T-helper 2 cell (primary cell): ENCODE data around the gene CENPQ.

Experiments used
- DNase-seq, 5 experiments: peaks; one replicate each; pipeline versions ENCODE4 v3.0.0 to v3.0.0-alpha.2; 2012 to 2022

CENPQ gene

DNA sequence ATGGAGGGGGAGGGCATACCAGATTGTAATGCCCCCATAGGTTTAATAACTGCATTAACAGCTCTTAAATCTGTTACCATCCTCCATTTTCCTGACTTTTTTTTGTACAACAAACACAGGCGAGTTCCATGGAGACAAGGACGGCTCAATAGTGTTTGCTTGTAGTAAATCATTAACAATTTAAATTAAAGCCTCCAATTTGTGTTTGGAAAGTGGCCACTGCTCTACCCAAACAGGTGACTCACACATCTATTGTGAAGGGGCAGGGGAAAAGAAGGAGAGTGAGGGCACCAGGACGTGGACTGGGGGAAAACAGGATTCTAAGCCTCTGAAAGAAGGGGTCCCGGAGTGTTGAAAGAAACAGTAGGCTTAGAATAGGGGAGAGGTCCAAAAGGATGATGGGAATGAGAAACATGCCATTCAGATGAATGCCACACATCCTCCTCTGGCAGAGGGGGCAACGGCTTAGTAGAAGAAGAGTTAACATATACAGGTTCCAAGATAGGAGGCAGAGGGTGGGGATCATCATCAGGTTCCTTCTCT is 43.5 kb downstream of the CENPQ start:
- no peak for DNase-seq

DNA sequence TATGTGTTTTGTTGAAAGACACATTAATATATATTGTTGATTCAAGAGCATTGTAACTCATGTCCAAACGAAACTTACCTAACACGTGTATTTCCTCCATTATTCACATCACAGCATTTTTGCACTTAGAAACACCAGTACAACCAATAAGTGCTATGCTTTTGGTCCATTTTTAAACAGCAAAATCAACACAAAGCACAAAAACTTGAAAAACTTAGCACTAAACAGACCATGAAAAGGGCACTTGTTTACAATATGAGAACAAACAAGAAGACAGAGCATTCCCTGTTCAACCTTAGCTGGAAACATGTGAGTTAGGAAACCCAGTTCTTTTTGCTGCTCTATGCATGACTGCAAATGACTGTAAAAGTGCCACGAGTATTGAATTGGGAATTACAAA is 46.2 kb downstream of the CENPQ start:
- no peak for DNase-seq

DNA sequence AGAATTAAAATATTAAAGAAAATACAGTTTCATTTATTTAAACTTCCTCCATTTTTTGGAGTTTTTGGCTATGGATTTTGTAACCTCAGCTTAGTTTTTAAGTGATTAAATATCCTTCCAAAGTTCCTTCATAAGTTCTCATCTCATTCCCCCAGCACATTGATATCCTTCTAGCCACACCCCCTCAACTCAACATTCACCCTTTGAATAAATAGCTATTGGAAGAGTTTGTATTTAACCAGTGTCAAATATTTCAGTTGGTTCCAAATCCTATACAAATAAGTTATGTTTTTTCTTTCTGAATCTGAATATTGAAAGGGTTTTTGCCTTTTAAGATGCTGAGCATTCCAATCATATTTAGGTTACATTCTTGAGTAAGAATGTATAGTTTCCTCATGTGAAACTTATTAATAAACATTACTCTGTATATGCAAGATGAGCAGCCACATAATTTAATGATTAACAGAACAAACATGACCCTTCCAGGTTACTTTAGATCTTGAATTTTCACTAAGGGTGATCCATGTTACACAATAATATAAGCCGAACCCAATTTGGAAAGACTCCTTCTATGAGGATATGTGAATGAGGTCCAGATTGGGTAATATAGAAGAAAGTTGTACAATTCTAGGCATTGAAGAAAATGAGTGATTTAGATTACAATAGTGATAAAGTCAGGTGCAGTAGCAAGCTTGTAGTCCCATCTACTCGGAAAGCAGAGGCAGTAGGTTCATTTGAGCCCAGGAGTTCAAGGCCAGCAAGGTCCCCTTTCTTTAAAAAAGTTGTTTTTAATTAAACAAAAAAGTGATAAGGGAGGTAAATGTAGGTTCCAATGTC is 50.2 kb downstream of the CENPQ start:
- no peak for DNase-seq

DNA sequence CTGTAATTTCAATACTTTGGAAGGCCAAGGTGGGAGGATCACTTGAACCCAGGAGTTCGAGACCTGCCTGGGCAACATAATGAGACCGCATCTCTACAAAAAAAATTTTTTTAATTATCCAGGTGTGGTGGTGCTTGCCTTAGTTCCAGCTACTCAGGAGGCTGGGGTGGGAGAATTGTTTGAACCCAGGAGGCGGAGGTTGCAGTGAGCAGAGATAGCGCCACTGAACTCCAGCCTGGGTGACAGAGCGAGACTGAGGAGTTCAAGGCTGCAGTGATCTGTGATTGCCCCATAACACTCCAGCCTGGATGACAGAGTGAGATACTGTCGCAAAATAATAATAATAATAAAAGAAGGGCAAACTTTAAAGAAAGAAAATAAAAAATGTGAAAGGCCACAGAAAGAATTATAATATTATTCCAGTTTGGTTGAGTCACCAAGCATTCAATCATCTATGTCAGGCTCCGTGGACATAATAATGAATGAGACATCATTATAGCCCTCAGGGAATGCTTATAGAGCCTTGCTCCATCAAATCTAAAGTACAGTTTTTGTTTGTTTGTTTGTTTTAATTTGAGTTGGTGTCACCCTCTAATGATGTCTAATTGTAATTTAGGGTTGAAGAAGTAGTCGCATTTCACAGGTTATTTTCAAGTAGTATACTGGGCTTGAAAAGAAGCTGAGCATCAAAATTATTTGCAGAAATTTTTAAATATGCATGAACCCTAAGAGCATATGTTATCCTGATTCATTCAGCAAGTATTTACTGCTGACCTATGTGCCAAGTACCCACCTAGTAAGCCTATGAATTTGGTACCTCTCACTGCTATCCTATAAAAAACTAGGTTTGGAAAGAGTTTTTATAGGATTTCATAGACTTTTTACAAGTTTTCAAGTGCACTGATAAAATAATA is 51.7 kb downstream of the CENPQ start:
- DNase-seq = no peak

DNA sequence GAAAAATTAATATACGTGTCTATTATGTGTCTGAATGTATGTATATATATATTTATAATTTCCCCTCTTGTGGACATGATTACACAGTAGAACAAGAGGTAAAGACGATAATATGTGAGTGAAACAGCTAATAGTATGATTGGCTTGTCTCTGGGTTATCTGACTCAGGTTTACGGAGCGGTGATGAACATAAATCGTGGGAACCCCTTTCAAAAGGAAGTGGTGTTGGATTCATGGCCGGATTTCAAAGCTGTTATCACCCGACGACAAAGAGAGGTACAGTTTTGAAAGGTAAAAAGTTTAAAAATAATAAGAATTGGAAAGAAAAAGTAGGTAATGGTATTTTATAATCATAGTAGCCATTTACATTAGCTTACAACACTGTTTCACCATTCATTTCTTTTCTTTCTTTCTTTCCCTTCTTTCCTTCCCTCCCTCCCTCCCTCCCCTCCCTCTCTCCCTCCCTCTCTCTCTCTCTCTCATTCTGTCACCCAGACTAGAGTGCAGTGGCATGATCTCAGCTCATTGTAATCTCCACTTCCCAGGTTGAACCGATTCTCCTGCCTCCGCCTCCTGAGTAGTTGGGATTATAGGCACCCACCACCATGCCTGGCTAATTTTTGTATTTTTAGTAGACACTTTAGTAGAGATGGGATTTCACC is 52.4 kb downstream of the CENPQ start:
- no peak for DNase-seq

DNA sequence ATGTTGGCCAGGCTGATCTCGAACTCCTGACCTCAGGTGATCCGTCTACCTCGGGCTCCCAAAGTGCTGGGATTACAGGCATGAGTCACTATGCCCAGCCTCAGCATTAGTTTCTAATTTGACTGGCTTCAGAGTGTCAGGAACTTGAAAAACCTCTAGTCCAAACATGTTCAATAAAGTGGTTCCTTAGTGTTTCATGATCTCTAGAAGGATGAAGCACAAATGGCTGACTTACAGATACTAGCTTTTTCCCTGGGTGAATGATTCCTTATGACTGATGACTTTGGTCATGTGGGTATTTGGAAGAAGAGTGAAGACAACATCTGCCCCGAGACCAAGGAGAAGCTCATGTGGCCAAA is 53.0 kb downstream of the CENPQ start:
- DNase-seq = no peak

DNA sequence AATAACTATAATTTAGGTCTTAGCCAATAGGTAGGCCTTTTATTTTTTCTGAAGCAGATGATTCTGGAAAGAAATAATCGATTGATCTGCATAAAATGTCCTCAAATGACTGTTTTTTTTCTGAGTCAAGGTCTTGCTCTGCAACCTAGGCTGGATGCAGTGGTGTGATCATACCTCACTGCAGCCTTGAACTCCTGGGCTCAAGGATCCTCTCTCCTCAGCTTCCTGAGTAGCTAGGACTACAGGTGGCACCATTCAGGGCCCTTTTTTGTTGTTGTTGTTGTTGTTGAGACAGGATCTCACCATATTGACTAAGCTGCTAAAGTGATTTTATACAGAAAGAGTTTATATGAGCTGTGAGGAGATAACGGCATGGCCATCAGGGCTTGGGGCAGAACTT is 54.7 kb downstream of the CENPQ start:
- DNase-seq = no peak

DNA sequence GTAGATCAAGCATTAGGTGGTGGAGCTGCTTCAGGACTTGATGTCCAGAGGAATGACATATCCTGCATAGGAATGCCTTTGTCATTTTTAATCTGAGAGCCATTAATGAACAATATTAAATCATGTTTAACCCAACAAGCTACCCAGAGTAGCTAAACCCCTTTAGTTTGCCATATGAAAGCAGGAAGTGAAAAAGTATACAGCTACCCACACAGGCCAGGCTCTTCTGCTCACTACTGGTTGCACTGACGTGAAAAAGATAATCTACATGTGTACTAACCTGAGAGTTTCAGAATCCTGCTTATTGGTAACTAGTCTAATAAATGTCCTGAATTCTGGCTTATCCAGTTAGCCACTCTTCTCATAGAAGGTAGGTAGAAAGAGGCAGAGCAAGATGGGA is 56.5 kb downstream of the CENPQ start:
- no peak for DNase-seq

DNA sequence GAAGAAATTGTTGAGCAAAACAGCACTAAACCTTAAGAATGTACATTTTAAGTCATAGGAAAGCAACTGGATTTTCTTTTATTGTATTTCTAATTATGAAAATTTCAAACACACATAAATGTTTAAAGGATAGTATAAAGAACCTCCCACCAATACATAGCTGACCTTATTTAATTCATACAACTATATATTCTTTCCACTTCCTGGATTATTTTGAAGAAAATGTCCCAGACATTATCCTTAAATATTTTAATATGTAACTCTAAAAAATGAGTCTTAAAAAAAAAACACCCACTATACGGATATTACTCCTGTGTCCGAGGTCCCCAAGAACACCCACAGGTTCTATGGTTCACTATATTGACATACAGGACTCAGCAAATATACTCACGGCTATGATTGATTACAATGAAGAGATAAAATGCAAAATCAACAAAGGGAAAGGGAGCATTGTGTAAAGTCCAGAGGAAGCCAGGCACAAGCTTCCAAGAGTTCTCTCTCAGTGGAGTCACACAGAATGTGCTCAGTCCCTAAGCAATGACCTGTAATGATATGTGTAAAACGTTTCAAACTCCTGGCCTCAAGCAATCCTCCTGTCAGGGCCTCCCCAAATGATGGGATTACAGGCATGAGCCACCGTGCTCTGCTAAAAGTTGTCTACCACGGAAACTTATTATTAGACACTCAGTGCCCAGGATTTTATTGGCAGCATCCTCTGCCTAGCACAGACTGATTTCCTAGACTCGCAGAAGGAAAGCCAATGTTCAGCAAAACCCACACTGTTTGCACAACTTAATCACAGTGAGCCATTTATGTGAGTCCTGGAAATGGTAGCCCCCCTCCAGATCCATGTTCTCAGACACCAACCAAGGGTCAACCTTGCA is 59.8 kb downstream of the CENPQ start:
- no peak for DNase-seq

DNA sequence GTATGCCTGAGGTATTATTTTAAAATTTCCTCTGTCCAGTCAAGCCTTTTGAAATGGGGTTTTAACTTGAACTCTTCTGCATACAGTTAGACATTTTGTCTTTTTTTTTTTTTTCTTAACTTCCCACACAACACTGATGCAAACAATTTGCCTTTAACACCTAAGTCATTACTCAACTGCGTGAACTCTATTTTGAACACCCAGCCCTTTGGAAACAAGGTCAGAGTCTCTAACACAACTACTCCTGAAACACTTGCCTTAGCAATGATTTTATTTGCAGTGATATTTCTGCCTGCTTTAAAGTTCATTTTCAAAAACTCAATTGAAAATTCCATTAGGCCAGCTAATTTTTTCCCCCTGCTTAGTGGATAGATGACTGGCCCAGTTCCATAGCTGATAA is 60.7 kb downstream of the CENPQ start:
- no peak for DNase-seq

DNA sequence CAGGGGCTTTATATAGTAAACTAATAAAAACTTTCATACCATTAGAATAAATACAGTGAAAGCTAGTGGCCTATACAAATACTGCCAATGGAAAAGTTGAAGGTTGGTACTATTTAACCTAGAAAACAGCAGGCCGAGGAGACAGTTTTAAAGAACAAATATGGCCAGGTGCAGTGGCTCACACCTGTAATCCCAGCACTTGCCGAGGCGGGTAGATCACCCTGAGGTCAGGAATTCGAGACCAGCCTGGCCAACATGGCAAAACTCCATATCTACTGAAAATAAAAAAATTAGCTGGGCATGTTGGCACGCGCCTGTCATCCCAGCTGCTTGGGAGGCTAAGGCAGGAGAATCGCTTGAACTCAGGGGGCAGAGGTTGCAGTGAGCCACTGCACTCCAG is 61.4 kb downstream of the CENPQ start:
- DNase-seq = no peak

DNA sequence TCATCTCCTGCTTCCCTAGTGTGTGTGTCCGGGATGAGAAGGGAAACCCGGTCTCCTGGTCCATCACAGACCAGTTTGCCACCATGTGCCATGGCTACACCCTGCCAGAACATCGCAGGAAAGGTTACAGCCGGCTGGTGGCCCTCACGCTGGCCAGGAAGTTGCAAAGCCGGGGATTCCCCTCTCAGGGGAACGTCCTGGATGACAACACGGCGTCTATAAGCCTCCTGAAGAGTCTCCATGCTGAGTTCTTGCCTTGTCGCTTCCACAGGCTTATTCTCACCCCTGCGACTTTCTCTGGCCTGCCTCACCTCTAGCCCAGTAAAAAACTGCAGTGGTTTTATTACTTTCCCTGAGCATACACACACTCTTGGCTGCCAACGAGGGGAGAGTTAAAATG is 63.4 kb downstream of the CENPQ start:
- no peak for DNase-seq

DNA sequence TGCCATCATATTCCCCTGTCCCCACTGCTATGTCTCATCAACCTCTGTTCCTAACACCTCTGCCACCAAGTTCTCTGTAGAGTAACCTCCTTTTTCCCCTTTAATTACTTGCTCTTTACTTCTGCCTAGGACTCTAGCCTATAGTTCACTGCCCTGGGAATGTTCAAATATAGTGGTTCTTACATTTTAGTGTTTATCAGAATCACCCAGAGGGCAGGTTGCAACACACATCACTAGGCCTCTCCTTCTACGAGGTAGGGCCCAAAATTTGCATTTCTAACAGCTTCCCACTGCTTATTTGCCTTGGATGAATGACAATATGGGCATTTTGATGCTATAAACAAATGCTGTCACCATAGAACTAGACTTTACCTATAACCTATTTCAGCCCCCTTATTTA is 64.2 kb downstream of the CENPQ start:
- DNase-seq = no peak

DNA sequence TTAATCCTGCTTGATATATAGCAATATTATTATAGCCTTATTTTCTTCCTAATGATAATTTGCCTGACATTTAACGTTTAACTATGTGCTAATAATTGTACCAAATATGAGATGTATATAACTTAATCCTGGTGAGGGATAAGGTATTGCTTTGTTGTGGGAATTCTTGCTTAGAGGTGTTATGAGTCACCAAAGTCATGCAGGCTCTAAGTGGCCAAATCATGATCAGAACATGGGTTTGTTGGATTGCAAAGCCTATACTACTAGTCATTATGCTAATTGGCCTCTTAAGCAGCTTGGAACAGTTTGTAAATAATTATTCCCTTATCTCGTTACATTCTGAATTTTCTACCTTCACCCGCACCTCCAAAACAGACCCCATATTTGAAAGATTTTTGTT is 65.4 kb downstream of the CENPQ start:
- DNase-seq = no peak

DNA sequence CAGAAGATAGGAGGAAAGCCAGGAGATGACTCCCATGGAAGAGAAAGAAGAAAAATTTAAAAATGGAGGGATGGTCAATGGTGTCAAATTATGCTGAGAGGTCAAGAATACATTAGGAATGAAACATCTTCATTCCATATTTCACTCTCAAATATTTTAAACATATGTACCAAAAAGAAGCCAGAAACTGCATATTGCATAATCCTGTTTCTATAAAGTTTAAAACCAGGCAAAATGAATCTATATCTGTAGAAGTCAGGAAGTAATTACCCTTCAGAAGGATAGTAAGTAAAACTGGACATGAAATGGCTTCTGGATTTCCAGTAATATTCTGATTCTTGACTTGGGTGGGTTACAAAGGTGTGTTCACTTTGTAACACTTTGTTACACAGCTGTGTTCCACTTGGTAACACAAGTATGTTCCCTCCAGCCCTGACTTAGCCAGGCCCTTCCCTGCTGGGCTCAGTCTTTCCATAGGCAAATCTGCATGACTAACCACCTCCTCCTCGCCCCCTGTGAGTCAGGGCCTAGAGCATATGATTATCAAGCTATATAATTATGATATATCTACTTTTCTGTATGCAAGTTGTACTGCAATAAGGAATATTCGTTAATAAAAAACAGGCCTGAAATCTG is 67.1 kb downstream of the CENPQ start:
- no peak for DNase-seq

DNA sequence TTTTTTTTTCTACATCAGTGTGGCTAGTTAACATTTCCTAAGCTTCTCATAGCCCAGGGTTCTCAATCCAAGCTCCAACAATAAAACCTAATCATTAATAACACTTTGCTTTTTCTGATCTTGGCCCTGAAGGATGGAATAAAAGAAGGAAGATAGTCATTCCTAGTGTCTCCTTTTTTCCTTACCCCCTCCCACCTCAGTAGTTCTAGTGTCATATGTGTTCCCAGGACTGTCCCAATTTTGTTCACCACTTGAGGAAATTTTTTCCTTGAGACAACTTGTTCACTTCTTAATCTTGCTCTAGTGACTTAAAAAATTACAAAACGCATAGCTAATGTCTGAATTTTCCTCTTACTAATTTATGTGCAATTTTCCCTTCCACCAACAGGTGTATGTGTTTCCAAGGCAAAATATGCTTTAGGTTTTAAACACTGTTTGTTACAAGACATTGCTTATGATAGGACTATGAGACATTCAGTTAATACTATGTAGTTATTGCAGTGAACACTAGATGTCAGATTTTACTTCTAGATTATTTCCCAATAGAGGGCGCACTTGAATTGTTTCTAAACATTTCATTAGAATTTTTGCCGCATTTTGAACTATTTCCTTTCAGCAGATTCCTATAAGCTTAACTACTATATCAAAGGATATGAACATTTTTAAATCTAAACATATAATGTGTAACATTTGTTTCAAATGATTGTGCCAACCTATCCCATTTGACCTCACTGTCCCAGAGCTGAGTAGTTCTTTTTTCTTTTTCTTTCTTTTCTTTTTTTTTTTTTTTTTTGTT is 68.8 kb downstream of the CENPQ start:
- peak in 1 of 5 experiments; percentile 43 for DNase-seq

DNA sequence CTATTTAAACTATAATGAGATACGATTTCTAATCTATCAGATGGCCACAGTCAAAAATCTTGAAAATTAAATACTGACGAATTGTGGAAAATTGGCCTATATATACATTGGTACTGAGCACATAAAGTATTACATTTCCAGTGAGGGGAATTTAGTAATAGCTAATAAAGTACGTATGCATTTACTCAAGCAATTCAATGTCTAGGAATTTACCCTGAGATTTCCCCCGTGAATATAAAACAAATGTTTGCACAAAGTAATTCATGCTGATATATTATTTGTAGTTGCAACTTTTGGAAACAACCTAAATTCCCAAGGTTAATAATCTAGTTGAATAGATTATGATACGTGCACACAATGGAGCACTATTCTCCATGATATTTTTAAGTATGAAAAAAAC is 72.6 kb downstream of the CENPQ start:
- DNase-seq = no peak

DNA sequence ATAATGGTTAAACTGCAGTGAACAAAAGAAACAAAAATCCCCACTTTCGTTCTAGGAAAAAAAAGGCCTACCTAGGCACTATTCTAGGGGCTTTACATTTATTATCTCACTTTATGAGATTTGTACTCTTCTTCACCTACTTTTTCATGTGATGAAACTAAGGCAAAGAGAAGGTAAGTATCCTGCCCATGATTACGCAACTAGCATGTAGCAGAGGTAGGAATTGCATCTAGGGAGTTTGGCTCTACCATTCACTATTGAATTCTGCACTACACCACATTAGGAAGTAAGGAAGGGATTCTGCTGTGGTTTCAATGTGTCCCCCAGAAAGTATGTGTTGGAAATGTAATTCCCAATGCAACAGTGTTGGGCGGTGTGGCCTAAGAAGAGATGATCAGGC is 75.9 kb downstream of the CENPQ start:
- no peak for DNase-seq

DNA sequence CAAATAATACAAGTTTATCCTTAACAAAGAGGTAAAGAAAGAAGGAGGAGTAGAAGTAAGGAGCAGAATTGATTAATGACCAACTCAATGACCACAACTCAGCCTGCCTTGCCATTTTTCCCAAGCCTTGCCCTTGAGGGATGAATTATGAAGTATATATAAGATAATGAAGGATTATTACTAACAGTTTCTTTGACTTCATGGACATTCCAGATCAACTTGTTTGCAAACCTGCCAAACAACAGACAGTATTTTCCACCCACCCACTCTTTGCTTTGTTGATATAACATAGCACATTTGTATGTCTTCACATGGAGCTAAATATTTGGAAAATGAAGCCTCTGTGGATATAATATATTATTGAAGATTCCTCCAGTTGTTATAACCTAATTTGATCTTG is 77.4 kb downstream of the CENPQ start:
- no peak for DNase-seq

DNA sequence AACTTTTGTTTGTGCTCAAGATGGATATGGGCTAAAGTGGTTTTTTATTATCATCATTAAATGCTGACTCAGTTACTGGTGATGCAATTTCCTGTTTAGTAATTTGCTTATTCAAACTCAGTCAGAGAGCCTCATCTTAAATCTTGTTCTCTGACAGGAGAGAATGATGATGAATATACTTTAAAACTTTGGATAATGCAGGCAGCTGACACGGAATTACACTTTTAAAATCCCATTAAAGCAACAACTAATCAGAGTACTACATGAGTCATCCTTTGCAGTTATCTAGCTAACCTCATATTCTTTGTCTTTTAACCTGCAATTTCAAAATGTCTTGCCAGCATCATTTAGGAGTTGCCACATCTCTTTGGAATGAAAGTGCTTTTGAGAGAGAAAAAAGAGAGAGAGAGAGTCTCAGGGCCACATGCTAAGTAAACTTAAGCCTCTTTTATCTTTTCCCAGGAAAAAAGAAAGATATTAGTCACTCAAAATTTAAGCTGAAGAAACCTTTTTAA is 78.1 kb downstream of the CENPQ start:
- DNase-seq = no peak

DNA sequence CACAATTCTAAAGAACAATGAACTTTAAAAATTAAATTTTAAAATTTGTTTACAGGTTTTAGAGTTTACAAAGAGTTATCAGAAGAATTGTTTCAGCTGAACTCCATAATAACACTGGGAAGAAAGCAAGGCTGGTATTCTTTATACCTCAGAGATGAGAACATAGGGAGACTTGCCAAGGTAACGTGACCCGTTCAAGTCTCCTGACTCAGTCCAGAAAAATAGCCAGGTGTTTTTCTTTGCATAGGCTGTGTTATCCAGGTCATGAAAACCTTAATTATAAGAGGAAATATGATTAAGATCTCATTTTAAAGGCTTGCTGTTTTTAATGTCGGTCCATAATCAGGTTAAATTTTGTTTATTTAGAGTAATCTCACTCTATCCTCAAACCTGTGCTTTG is 78.8 kb downstream of the CENPQ start:
- DNase-seq = no peak
